Dendritic cell treated with granulocyte-macrophage colony-stimulating factor and Interleukin-4, amounts not matched to agents 40 ng/mL and 50 ng/mL, for 4 days (primary cell): ENCODE measurements around the gene STXBP6.

Experiments
- H3K27ac Mint-ChIP-seq: one replicate; pipeline ENCODE4 v1.8.0; 2022; ENCODE audit warnings: mild to moderate bottlenecking, mixed read lengths
- H3K27me3 Mint-ChIP-seq: one replicate; pipeline ENCODE4 v1.8.0; 2022; ENCODE audit warnings: mild to moderate bottlenecking, mixed read lengths
- H3K36me3 Mint-ChIP-seq: one replicate; pipeline ENCODE4 v1.8.0; 2022; ENCODE audit warnings: low read depth, mixed read lengths
- H3K4me1 Mint-ChIP-seq: one replicate; pipeline ENCODE4 v1.8.0; 2022; ENCODE audit warnings: low read depth, mixed read lengths
- H3K4me3 Mint-ChIP-seq: one replicate; pipeline ENCODE4 v1.8.0; 2022; ENCODE audit warnings: mild to moderate bottlenecking, moderate library complexity, mixed read lengths
- H3K9me3 Mint-ChIP-seq: one replicate; pipeline ENCODE4 v1.8.0; 2022; ENCODE audit warnings: mixed read lengths
- intact Hi-C: fragments of 100-400 bp; cut with micrococcal nuclease; formaldehyde crosslinking; loops from one replicate; pipeline ENCODE4 v1.15.0; 2022

The STXBP6 gene

DNA sequence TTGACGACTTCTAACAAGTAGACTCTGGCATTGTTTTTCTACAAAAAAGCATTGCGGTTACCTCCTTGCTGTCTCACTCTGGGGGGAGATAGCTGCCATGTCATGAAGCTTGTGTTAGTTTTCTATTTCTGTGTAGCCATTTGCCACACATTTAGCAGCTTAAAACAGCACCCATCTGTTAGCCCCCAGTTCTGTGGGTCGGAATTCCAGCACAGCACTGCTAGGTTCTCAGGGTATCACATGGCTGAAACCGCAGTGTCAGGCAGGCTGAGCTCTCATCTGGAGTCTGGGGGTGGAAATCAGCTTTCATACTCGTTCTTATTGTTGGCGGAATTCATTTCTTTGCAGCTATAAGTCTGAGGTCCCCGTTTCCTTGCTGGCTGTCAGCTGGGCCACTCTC is 19.9 kb upstream of the STXBP6 start:
- intact Hi-C loops: no loop called here

DNA sequence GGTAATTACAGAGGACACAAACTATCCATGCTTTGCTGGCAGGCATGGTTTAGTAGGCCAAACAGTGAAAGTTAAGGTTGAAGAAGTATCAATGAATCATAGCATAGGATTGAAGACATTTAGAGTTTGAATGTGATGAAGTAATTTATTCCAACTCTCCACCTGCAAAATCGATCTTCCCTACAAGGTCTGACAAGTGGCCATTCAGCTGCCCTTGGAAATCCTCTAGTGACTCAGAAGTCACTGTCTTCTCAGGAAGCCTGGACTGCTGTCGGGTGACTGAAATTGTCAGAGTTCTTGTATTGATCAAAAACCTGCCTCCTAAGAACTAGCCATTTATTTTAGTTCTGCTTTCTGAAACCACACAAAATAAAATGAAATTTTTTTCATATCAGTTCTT is 17.7 kb upstream of the STXBP6 start:
- Mint-ChIP-seq H3K27me3 (peaks cover 20% of the 10 kb centered on the region), H3K4me3 (no peak overlapping the region), H3K9me3 (no peaks in the 10 kb centered on the region), H3K4me1 (peaks cover 5% of the 10 kb centered on the region), H3K36me3 (no peaks in the 10 kb centered on the region), H3K27ac (no peak overlapping the region)
- intact Hi-C loops: no loop called here

More for the DNA sequence above, 19.9 kb upstream of the STXBP6 start:
- H3K9me3 Mint-ChIP-seq: no peaks in the 10 kb centered on the region
- H3K4me1 Mint-ChIP-seq: peaks cover 5% of the 10 kb centered on the region
- H3K27me3 Mint-ChIP-seq: peaks cover 14% of the 10 kb centered on the region
- H3K27ac Mint-ChIP-seq: no peak overlapping the region
- no peaks in the 10 kb centered on the region for H3K36me3 Mint-ChIP-seq
- H3K4me3 Mint-ChIP-seq: no peak overlapping the region

- H3K27me3 Mint-ChIP-seq: peaks cover 35% of the 10 kb centered on the region
- intact Hi-C loops: no loop called here
- no peaks in the 10 kb centered on the region for H3K9me3 Mint-ChIP-seq
- peaks cover 6% of the 10 kb centered on the region for H3K4me1 Mint-ChIP-seq
- no peak overlapping the region for H3K4me3 Mint-ChIP-seq
- no peaks in the 10 kb centered on the region for H3K36me3 Mint-ChIP-seq
- no peak overlapping the region for H3K27ac Mint-ChIP-seq
These were observed 12.0 kb upstream of the STXBP6 start for GRCh38 chr14:25062022-25062321.

DNA sequence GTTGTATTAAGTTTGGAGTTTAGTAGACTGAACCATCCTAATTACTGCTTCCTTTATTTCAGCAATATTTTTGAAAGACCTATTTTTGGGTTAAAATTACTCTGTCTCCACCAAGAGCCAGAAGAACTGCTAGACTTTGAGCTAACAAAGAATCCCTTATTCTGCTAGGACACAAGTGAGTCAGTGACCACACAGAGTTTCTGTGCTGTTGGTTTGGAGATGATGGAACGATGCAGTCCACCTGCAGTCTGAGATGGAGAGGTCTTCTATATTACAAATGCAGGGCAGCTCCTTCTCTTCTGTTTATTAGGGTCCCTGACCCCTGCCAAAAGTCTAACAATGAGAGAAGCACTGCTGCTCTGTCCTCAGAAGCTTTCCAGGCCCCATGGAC is 6.7 kb upstream of the STXBP6 start:
- no peak overlapping the region for H3K27ac Mint-ChIP-seq
- H3K27me3 Mint-ChIP-seq: peaks cover 40% of the 10 kb centered on the region
- peaks cover 5% of the 10 kb centered on the region for H3K4me1 Mint-ChIP-seq
- no peaks in the 10 kb centered on the region for H3K9me3 Mint-ChIP-seq
- no peaks in the 10 kb centered on the region for H3K36me3 Mint-ChIP-seq
- intact Hi-C loops: no loop called here
- no peak overlapping the region for H3K4me3 Mint-ChIP-seq

DNA sequence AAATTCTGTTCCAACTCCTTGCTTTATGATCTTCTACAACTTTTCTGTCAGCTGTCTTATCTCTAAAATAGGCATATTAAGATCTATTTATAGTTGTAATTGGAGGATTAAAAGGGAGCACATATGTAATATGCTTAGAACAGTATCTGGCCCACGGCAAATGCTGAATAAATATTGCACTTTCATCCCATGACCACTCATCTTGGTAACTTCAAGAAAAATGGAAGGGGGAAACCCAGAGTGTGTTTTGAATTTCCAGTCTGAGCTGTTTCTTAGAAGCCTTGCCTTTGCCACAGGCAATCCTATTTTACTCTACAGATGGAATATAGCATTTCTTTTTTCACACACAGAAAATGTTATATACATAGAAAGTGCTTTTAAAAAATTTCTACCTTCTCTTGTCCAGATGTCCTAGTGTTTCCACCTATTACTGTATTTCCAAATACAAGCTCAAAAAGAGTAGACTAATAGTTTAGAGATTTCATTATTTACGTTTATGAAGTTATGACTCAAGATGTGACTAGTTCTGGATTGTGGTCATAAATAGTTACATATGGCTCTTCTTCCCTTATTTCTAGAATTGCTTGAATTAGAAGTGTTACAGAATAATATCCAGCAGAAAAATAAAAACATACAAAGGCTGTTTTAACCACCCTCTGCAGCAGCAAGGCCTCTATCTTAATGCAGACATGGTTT is 6.2 kb upstream of the STXBP6 start:
- no peak overlapping the region for H3K4me3 Mint-ChIP-seq
- no peak overlapping the region for H3K27ac Mint-ChIP-seq
- H3K27me3 Mint-ChIP-seq: peaks cover 41% of the 10 kb centered on the region
- intact Hi-C loops: no loop called here
- H3K36me3 Mint-ChIP-seq: no peaks in the 10 kb centered on the region
- no peaks in the 10 kb centered on the region for H3K9me3 Mint-ChIP-seq
- no peaks in the 10 kb centered on the region for H3K4me1 Mint-ChIP-seq

- H3K36me3 Mint-ChIP-seq: no peaks in the 10 kb centered on the region
- peaks cover 5% of the 10 kb centered on the region for H3K4me1 Mint-ChIP-seq
- no peaks in the 10 kb centered on the region for H3K9me3 Mint-ChIP-seq
- H3K27ac Mint-ChIP-seq: no peak overlapping the region
- H3K4me3 Mint-ChIP-seq: no peak overlapping the region
- intact Hi-C loops: no loop called here
- peaks cover 46% of the 10 kb centered on the region for H3K27me3 Mint-ChIP-seq
These were observed 5.1 kb upstream of the STXBP6 start for GRCh38 chr14:25055005-25055404.

- intact Hi-C loops: no loop called here
- peaks cover 52% of the 10 kb centered on the region for H3K27me3 Mint-ChIP-seq
- H3K36me3 Mint-ChIP-seq: no peaks in the 10 kb centered on the region
- H3K4me3 Mint-ChIP-seq: no peak overlapping the region
- H3K9me3 Mint-ChIP-seq: no peaks in the 10 kb centered on the region
- no peak overlapping the region for H3K27ac Mint-ChIP-seq
- peaks cover 15% of the 10 kb centered on the region for H3K4me1 Mint-ChIP-seq
These were observed 3.6 kb upstream of the STXBP6 start for GRCh38 chr14:25053585-25053984.

GRCh38 chr14:25052921-25053320 is 3.0 kb upstream of the STXBP6 start:
- Mint-ChIP-seq H3K27me3 (peaks cover 55% of the 10 kb centered on the region), H3K9me3 (no peaks in the 10 kb centered on the region), H3K4me3 (no peak overlapping the region), H3K4me1 (peaks cover 20% of the 10 kb centered on the region), H3K36me3 (no peaks in the 10 kb centered on the region), H3K27ac (no peak overlapping the region)
- intact Hi-C loops: no loop called here

DNA sequence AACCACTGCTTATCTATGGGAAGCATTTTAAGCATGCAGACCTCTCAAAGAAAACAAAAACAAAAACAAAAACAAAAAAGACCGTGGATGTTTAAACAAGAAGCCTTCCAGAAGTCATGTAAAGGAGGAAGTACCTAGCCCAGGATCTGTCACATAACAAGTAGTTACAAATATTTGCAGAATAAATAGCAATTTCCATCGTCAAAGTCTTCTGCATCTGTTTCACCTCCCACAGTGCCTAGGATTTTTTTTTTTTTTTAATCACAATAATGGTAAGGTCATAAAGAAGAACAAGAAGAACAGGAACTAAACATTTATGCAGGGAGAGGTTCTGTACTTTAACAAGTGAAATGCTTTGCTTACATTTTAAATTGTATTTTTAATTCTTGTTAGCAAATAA is 2.4 kb upstream of the STXBP6 start:
- no peaks in the 10 kb centered on the region for H3K36me3 Mint-ChIP-seq
- peaks cover 60% of the 10 kb centered on the region for H3K27me3 Mint-ChIP-seq
- peaks cover 20% of the 10 kb centered on the region for H3K4me1 Mint-ChIP-seq
- H3K27ac Mint-ChIP-seq: no peak overlapping the region
- no peak overlapping the region for H3K4me3 Mint-ChIP-seq
- H3K9me3 Mint-ChIP-seq: no peaks in the 10 kb centered on the region
- intact Hi-C loops: no loop called here

DNA sequence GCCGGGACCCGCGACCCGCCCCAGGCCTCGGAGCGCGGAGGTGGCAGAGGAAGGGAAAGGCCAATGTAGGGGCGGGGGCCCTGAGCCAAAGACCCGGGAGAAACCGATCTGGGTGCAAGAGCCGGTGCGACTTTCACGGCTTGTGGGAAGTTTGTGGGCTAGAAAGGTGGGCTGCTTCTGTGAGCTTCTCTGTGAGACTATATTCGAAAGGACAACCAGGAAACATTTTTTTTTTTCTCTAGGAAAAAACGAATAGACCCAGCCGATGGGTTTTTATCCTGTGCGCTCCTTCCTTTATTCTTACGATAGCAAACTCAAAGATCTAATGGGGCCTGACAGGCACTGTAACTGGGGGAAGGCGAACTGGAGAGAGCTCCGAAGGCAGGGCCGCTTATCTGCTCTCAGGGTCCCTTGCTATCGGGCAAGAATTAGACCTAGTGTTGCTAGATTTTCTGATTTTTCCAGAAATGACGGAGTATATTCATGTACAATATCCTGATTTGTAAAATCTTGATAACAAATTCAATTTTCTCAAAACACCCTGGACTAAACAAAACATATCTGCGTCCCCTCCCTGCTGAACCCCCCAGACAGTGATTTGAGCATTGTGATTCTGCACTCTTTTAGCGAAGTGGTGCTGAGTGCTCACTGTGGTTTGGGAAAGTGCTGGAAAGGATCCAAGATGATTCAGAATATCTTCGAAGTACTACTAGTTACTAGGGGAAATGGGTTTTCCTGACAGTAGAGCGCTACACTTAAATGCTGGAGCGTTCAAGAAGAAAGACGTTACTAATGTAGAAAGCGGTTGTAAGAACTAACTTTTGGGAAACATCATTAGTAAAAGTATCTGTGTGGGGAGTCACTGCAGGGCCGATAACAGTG is 563 bp upstream of the STXBP6 start:
- H3K4me3 Mint-ChIP-seq: peak overlapping the region; percentile 71
- H3K27ac Mint-ChIP-seq: no peak overlapping the region
- H3K9me3 Mint-ChIP-seq: no peaks in the 10 kb centered on the region
- peaks cover 72% of the 10 kb centered on the region for H3K27me3 Mint-ChIP-seq
- no peaks in the 10 kb centered on the region for H3K36me3 Mint-ChIP-seq
- H3K4me1 Mint-ChIP-seq: peaks cover 20% of the 10 kb centered on the region
- intact Hi-C loops: no loop called here

DNA sequence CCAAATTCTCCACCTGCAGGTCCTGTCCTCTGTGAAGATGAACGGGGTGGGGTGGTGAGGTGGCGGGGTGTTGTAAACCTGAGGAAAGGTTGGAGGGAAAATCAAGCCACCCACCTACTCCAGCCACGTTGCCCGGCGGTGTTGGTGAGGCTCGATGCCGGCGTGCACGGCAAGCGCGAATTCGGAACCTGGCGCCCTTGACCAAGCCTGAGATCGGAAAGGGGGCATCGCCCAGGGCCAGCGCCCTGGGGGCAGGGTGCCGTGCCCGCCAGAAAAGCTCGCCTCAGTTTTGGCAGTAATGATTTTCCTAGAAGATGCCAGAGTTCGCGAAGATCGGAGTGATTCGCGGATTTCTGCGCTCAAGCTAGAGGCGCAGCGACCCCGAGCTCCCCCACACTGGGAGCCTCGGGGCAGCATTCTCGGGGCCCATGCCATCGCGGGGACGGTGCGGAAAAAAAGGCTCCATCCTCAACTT is 817 bp downstream of the STXBP6 start:
- H3K36me3 Mint-ChIP-seq: no peaks in the 10 kb centered on the region
- H3K27me3 Mint-ChIP-seq: peaks cover 70% of the 10 kb centered on the region
- H3K4me1 Mint-ChIP-seq: peaks cover 24% of the 10 kb centered on the region
- H3K27ac Mint-ChIP-seq: no peak overlapping the region
- intact Hi-C loops: no loop called here
- no peaks in the 10 kb centered on the region for H3K9me3 Mint-ChIP-seq
- H3K4me3 Mint-ChIP-seq: peak overlapping the region; percentile 71

GRCh38 chr14:25048170-25049016 is 1.6 kb downstream of the STXBP6 start:
- H3K4me3 Mint-ChIP-seq: peak overlapping the region; percentile 71

DNA sequence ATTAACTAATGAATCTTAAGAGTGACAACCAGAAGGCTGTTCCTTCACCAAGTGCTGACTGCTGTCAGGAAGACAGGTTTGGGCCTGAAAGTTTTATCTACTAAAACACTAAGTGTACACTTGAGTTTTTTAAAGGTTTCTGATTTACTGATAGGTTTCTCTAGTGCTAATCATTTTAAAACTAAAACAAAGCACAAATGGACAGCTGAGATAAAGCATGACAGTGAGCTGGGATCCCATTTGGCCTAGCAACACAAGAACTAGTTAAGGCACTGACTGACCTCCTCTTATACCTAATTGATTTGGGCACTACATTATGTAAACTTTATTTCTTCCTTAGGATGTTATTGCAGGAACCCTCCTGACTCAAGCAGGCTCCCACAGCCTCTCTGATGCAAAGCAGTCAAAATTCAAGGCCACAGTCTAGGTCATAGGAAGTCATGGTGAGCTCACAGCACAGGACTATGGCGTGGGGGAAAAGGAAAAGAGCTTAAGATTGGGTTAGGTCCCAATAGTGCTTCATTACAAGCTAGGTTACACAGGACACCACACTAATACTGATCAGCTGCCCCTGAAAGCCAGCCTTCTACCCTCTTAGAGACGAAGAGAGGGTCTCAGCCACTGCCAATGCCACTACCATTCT is 3.5 kb downstream of the STXBP6 start:
- peaks cover 63% of the 10 kb centered on the region for H3K27me3 Mint-ChIP-seq
- H3K4me1 Mint-ChIP-seq: peaks cover 38% of the 10 kb centered on the region
- intact Hi-C loops: no loop called here
- H3K4me3 Mint-ChIP-seq: no peak overlapping the region
- H3K36me3 Mint-ChIP-seq: no peaks in the 10 kb centered on the region
- no peak overlapping the region for H3K27ac Mint-ChIP-seq
- no peaks in the 10 kb centered on the region for H3K9me3 Mint-ChIP-seq

More at GRCh38 chr14:25048170-25049016, 1.6 kb downstream of the STXBP6 start:
- Mint-ChIP-seq H3K4me1 (peaks cover 31% of the 10 kb centered on the region), H3K9me3 (no peaks in the 10 kb centered on the region), H3K27me3 (peaks cover 76% of the 10 kb centered on the region), H3K36me3 (no peaks in the 10 kb centered on the region), H3K27ac (no peak overlapping the region)
- intact Hi-C loops: no loop called here
